Measurements from ENCODE around the gene HLA-E. TPM values are rescaled to one million over a fixed set of nuclear protein-coding genes. Genes with fewer than 3 reads are reported as not detected.
"Not testable (repeated sequence)": the region's sequence is repeated elsewhere in the genome, so short reads cannot be mapped to it uniquely, and the experiment has no call there.

The HLA-E gene
- total RNA-seq, 1 donor = 115 TPM

GRCh38 chr6:30490026-30490876 is 942 bp downstream of the HLA-E start:
- no peak for TF ChIP-seq CTCF (IDR thresholded peaks at IDR 0.05; ENCODE audit: insufficient read depth, low read length)
- DNase-seq (ENCODE audit: low read depth) = peak; percentile 51
- peak overlapping the region; percentile 93 for H3K4me3 ChIP-seq (ENCODE audit: low read depth, low read length)

- DNase-seq (ENCODE audit: low read depth) = not testable (repeated sequence)
- peak overlapping the region; percentile 5 for H3K4me3 ChIP-seq (ENCODE audit: low read depth, low read length)
Observed at GRCh38 chr6:30491291-30491953, 2.1 kb downstream of the HLA-E start.

- no peak overlapping the region for H3K4me3 ChIP-seq (ENCODE audit: low read depth, low read length)
- DNase-seq (ENCODE audit: low read depth) = no peak
- no peak for TF ChIP-seq CTCF (IDR thresholded peaks at IDR 0.05; ENCODE audit: insufficient read depth, low read length)
Observed at GRCh38 chr6:30491991-30492952, 3.0 kb downstream of the HLA-E start.

GRCh38 chr6:30493643-30494250 is 4.4 kb downstream of the HLA-E start:
- DNase-seq (ENCODE audit: low read depth) = no peak
- no peak overlapping the region for H3K4me3 ChIP-seq (ENCODE audit: low read depth, low read length)
- peak; percentile 13 for TF ChIP-seq CTCF (IDR thresholded peaks at IDR 0.05; ENCODE audit: insufficient read depth, low read length)

GRCh38 chr6:30494291-30494861 is 5.1 kb downstream of the HLA-E start:
- TF ChIP-seq CTCF (IDR thresholded peaks at IDR 0.05; ENCODE audit: insufficient read depth, low read length) = no peak
- no peak overlapping the region for H3K4me3 ChIP-seq (ENCODE audit: low read depth, low read length)
- no peak for DNase-seq (ENCODE audit: low read depth)

- not testable (repeated sequence) for H3K4me3 ChIP-seq (ENCODE audit: low read depth, low read length); DNase-seq (ENCODE audit: low read depth)
Observed at GRCh38 chr6:30495060-30495459, 5.8 kb downstream of the HLA-E start.

- H3K4me3 ChIP-seq (ENCODE audit: low read depth, low read length) = no peak overlapping the region
- TF ChIP-seq CTCF (IDR thresholded peaks at IDR 0.05; ENCODE audit: insufficient read depth, low read length) = no peak
- no peak for DNase-seq (ENCODE audit: low read depth)
Observed at GRCh38 chr6:30495993-30496392, 6.7 kb downstream of the HLA-E start.

GRCh38 chr6:30497261-30497599 is 7.9 kb downstream of the HLA-E start:
- DNase-seq (ENCODE audit: low read depth); H3K4me3 ChIP-seq (ENCODE audit: low read depth, low read length): not testable (repeated sequence)
